GM21576 (cell line): ENCODE data around the gene RYR3.

Experiments
- ATAC-seq: cut with Tn5 transposase; IDR thresholded peaks from one replicate; pipeline ENCODE4 v1.9.1; 2021; ENCODE audit warnings: mild to moderate bottlenecking, moderate library complexity; ENCODE audit not compliant: unreplicated experiment

The RYR3 gene

DNA sequence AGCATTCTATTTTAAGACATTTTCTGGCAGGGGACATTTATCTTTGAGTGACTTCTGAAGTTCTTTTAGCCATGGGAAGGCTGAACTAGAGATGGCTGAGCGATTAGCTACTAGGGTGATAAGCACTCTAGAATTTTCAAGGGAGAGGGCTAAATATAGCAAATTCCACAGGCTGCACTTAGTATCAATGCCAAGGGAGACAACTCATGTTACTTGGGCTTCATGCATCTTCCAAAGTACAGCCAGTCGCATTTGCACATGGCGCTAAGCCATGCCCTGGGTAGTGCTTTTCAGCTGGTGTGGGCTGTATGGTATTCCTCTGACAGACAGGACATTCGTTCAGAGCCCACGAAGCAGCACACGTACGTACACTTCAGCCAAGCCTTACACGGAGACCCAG, 69.6 kb downstream of the RYR3 start:
- ATAC-seq: no peak

DNA sequence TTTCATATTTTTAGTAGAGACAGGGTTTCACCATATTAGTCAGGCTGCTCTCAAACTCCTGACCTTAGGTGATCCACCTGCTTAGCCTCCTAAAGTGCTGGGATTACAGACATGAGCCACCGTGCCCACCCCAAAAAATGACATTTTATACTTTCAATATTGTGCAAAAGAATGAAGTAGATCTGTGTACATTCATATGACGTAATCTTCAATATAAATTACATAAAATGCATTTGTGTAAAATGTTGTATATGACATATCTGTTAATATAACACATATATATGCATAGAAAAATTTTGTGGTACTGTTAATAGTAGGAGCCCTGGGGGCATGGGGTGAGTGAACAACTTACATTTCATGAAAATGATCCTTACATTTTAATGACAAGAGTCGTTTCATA, 71.7 kb downstream of the RYR3 start:
- ATAC-seq: no peak

- ATAC-seq: no peak
Measured at GRCh38 chr15:33384307-33384706, 73.5 kb downstream of the RYR3 start.

DNA sequence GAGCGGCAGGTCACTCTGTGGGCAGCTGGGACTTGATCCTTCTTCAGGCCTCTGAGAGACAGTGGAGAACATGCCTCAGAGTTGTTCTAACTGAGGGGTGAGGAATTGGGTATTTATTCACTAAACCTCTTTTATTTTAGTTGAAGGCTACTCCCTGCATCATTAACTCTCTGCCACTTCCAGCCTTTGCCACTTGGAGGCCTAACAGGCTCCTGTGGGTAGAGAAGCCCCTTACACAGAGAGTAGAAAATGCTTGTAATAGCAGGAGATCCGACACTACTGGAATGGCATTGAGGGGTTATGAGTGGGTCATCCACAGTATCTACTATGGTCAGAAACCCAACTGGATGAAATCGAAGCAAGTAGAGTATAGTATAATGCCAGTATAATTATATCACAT, 81.7 kb downstream of the RYR3 start:
- no peak for ATAC-seq

DNA sequence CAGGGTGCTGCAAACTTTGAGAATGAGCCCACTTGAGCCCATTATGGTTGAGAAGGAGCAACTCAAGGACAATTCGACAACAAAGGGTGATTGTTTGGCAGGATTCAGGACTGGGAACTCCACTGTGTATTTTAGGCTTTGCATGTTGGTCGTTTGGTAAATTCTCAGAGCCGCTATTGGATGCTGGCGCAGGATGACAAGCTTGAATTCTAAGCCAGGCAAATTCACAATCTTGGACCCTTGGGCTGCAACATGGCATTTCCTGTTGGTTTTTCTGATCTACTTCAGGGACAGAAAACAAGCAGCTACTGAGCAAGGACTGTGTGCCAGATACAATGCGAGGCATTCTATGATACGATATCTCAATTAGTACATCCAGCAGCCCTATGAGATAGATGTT, 82.8 kb downstream of the RYR3 start:
- no peak for ATAC-seq

DNA sequence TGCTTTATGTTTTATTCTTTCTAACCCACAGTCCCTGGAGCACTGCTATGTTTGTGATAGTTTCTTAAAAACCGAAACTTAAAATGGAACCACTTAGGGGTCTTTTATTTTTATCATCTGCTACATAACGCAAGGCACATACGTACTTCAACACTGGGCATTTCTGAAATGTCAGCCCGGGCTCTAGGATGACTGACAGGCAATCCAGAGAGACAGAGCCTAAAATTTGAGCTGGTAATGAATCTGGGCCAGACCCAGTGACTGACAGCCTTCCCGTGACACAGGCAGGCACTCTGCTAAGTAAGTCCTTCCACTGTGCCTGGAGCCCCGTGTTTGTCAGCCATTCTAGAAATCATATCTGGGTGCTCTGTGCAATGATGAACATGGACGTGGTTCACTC, 84.6 kb downstream of the RYR3 start:
- ATAC-seq: no peak

DNA sequence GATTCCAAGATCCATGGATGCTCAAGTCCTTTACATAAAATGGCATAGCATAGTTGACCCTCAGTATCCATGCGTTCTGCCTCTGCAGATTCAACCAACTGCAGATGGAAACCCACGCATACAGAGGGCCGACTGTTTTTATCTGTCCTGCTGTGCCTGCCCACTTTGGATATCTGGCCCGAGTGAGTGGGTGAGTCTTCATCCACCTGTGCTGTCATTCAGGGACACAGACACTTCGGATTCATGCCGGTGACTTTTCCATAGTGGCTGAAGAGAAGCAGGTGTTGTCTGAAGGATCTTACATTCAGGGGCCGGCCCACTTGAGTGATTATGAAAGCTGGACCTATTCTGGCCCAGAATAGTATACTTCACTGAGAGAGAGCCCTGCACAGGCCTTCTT, 85.1 kb downstream of the RYR3 start:
- no peak for ATAC-seq

- no peak for ATAC-seq
Measured at GRCh38 chr15:33396475-33396874, 85.7 kb downstream of the RYR3 start.

GRCh38 chr15:33398555-33398954, 87.8 kb downstream of the RYR3 start:
- no peak for ATAC-seq

- no peak for ATAC-seq
Measured at GRCh38 chr15:33400941-33401340, 90.2 kb downstream of the RYR3 start.

GRCh38 chr15:33402600-33402999, 91.8 kb downstream of the RYR3 start:
- ATAC-seq: no peak

- ATAC-seq: no peak
Measured at GRCh38 chr15:33405096-33405495, 94.3 kb downstream of the RYR3 start.

- no peak for ATAC-seq
Measured at GRCh38 chr15:33411596-33412540, 101.1 kb downstream of the RYR3 start.

DNA sequence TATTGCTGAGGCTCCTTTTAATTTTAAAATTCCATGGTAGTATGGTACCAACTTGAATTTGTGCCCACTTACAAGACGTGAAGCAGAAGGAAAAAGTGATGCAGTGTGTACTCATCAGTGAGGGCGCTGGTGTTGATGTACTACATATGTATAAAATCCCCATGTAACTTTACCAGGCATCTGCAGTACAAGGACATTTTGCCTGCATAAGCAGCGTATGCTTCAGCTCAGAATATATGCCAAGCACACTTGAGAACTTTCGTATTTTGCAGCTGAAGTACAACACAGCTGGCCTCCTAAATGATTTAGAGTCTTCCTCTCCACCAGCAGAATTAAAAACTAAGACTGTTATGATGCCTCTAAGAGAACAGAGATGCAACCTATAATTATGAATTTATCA, 108.9 kb downstream of the RYR3 start:
- no peak for ATAC-seq

DNA sequence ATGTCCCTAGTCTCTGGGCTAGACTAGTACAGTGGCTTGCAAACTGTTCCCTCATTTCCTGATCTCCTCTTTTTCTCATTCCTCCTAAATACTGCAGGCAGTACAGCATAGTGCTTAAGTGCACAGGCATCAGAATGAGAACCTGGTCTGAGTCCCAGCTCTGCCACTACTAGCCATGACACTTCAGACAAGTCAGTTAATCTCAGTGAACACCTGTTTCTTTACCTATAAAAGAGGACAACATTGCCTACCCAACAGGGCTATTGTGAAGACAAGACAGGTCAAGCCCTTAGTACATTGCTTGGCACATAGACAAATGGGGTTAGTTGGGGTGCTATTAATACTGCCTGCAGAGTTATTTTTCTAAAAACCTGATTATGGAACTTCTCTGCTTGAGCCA, 113.3 kb downstream of the RYR3 start:
- no peak for ATAC-seq

DNA sequence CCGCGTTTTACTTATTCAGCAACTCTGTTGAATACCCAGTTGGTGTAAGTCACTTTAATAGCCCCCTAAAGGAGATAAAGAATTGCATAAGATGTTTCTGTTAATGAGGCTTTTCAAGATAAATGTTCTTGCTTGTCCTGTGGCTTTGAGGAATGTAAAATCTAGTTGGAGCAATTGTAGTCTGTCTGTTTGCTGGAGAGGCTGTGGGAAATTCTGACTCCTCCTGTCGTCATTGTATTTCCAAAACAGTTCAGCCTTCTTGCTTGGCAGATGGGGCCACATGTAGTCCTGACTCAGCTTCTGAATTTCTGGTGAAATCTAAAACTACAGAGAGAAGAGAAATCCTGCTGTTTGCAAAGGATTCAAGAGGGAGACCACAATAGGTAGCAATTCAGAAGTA, 114.4 kb downstream of the RYR3 start:
- no peak for ATAC-seq

- ATAC-seq: no peak
Measured at GRCh38 chr15:33430577-33430976, 119.8 kb downstream of the RYR3 start.

GRCh38 chr15:33433821-33434220, 123.1 kb downstream of the RYR3 start:
- ATAC-seq: no peak

GRCh38 chr15:33438396-33438795, 127.6 kb downstream of the RYR3 start:
- no peak for ATAC-seq

- ATAC-seq: no peak
Measured at GRCh38 chr15:33440900-33441299, 130.1 kb downstream of the RYR3 start.

DNA sequence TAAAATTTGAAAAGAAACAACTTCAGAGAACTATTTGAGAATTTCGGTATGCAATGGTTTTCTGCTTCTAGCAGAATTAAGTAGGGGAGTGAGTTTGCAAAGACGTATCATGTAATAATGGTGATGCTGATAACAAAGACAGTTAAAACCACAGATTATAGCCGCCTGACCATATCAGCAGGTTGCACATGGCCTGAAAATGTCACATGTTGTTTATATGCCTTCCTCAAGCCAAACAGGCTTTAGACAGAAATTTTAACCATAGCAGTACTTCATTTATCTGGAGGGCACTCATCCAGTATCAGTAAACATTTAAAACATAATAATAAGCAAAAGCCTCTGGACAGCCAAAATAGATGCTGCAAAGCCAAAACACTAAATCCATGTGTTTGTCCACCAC, 131.7 kb downstream of the RYR3 start:
- no peak for ATAC-seq

GRCh38 chr15:33443708-33444107, 132.9 kb downstream of the RYR3 start:
- ATAC-seq: no peak

DNA sequence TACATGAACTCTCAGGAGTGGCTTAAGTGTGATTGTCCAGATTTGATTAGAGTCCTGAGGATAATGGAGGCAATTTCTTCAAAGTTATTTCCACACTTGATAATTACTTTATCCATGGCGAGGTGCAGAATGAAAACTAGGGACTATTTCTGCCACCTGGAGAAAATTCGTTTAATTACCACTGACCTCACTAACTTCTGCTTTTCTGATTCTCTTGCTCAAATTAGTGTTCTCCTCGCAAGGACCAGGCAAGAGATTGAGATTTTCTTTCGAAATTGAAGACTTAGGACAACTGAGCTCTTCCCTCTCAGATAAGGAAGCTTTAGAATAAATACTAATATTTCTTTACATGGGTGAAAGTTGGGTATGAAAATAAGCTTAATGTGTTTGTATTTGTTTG, 135.2 kb downstream of the RYR3 start:
- no peak for ATAC-seq
